NCI-H2196 (cell line): ENCODE measurements around the gene DDX10.
A peak's percentile ranks its signal among the peaks of the same experiment; 100 is the strongest.
"Not testable (repeated sequence)": the region's sequence is repeated elsewhere in the genome, so short reads cannot be mapped to it uniquely, and the experiment has no call there.

Experiments
- DNase-seq: peaks from one replicate; lab custom pipeline; 2025; ENCODE audit not compliant: unreplicated experiment; lab: John Stamatoyannopoulos, UW

The DDX10 gene

DNA sequence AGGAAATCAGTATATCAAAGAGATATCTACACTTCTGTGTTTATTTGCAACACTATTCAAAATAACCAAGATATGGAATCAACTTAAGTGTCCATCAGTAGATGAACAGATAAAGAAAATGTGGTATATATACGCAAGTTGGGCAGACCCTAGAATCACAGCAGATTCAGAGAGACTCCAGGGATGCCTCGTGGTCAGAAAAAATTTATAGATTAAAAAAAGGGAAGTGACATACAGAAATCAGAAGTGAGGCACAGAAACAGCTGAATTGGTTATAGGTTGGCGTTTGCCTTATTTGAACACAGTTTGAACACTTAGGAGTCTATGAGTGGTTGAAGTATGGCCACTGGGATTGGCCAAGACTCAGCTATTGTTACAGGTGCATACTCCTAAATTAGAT, 10.8 kb upstream of the DDX10 start:
- DNase-seq: not testable (repeated sequence)

DNA sequence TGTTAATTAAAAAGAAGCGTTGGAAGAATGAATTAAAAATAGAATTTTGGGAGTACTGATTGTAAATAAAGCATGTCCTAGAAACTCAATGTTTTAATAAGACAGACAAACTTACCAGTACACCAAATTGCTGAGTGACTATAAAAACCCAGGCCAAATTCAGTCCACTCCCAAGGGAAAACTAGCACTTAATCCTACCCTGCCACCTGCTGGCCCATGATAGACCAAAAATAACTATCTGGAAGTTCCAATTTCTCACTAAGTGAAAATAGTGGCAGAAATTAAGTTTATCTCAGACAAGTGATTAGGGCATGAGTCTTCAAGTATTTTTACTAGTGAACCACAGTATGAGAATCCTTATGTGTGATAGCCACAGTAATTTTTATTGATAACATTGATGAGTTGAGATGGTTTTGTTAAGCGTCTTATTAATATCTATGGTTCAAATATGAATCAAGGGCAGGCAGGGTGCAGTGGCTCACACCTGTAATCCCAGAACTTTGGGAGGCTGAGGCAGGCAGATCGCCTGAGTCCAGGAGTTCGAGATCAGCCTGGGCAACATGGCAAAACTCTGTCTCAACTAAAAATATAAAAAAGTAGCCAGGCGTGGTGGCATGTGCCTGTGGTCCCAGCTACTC, 9.8 kb upstream of the DDX10 start:
- DNase-seq: peak; percentile 60

DNA sequence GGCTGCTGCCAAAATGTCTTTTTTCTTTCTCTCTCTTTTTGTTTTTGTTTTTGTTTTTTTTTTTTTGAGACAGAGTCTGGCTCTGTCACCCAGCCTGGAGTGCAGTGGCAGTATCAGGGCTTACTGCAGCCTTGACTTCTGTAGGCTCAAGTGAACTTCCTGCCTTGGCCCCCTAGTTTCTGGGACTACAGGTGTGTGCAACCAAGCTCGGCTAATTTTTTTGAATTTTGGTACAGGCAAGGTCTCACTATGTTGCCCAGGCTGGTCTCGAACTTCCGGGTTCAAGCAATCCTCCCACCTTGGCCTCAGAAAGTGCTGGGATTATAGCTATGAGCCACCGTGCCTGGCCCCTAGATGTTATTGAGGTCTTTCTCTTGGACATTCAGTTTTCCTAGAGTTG, 2.2 kb upstream of the DDX10 start:
- DNase-seq: no peak

DNA sequence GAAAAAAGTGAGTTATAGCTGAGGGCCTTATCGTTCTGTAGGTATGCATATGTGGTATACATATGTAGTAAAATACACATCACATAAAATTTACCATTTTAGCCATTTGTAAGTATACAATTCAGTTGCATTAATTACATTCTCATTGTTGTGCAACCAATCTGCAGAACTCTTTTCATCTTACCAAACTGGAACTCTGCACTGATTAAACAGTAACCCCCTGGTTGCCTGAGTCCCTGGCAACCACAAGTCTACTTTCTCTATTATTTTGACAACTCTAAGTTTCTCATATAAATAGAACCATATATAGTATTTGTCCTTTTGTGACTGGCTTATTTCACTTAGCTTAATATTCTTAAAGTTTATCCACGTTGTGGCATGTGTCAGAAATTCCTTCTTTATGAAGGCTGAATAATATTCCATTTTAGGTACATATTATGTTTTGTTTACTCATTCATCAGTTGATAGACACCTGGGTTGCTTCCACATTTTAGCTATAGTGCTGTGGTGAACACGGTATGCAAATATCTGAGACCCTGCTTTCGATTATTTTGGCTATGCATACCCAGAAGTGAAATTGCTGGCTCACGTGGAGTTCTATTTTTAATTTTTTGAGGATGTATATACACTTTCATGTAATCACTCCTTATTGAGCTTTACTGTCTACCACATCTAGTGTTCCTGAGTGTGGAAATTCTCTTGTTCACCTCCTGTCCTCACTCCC, 1.6 kb upstream of the DDX10 start:
- no peak for DNase-seq

DNA sequence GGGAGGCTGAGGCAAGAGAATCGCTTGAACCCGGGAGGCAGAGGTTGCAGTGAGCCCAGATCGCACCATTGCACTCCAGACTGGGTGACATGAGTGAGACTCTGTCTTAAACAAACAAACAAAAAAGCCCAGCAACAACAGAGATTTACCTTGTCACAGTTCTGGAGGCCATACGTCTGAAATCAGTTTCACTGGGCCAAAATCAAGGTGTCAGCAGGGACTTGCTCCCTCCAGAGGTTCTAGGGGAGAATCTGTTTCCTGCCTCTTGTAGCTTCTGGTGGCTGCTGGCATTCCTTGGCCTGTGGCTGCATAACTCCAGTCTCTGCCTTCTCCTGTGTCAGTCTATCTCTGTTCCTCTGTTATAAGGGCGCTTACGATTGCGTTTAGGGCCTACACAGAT, 1.5 kb downstream of the DDX10 start:
- DNase-seq: no peak

DNA sequence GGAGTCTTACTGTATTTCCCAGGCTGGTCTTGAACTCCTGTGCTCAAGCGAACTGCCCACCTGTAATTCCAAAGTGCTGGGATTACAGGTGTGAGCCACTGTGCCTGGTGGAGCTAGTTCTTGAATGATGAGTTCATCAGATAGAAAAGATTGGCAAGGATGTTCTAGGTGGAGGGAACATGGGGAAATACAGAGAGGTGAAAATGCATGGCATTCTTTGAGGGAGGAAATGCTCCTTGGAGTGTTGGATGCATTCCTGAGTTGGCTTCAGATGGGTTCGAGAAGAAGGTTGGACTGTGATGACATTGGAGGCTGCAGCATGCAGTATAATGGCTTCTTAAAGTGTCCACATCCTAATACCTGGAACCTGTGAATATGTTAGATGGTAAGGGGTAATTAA, 4.4 kb downstream of the DDX10 start:
- no peak for DNase-seq

DNA sequence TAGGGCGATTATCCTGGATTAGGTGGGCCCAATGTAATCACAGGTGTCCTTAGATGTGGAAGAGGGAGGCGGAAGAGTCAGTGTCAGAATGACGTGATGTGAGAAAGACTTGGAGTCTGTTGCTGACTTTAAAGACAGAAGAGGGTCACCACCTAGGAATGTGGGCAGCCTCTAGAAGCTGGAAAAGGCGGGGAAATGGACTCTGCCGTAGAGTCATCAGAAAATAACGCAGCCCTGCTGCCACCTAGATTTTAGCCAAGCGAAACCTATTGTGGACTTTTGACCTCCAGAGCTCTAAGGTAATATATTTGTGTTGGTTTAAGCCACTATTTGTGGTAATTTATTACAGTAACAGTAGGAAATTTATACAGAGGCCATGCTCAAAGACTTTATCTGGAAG, 4.8 kb downstream of the DDX10 start:
- no peak for DNase-seq

DNA sequence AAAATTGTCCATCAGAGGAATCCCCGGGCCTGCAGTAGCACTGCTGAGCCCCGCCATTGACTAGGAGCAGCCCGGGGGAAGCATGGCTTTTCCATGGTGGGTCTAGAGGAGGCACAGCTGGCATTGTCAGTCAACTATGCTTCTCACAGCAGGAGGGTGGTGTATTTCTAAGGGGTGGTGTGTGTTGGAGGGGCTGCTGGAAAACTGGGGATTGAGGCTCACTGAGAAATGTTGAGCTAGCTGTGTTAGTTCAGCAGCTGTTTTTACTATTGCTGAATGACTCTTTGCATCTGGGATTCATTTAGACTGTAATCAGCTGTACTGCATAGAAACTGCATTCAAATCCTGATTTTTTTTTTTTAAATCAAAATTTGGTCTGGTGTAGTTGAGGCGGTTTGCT, 5.6 kb downstream of the DDX10 start:
- no peak for DNase-seq

DNA sequence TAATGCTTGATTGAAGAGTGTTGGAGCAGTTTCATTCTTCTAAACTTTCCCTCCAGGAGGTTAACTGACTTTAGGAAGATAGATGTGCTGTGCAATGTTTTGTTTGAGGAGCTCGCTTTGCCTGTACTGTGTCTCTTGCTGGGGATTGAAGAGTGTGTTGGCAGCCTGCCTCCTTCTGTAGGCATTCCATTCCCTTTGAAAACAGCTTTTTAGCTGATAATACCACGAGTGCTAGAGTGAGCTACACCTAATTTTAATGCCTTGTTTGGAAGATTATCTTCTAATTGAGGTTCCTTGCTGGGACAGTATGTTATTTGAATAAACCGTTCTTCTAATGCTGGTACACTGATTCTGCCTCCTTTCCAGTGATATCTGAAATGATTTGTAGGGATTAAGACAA, 7.2 kb downstream of the DDX10 start:
- DNase-seq: no peak

DNA sequence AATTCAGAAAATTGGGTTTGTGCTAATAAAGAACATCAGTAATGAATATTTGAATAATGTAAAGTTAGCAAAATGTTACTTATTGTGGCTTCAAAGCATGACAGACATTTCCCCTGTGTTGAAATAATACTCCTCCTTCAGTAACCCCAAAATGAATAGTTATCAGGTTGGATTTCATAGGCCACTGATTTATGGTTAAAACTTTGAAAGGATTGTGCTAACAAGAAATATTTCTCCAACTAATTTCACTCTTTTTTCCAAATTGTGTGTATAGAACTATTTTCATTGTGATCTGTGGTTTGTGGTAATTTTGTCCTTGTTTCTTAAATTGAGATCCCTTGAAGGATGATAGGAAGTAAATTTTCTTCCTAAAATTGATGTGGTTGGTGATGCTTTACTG, 7.9 kb downstream of the DDX10 start:
- no peak for DNase-seq

DNA sequence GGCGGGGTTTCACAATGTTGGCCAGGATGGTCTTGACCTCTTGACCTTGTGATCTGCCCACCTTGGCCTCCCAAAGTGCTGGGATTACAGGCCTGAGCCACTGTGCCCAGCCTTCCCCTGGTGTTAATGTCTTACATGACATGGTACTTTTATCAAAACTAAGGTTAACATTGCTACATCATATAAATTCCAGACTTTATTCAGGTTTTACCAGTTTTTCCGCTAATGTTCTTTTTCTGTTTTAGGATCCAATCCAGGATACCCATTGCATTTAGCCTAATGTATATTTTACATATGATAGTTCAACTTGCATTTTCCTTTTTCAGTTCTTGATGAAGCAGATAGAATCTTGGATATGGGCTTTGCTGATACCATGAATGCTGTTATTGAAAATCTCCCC, 14.2 kb downstream of the DDX10 start:
- no peak for DNase-seq

DNA sequence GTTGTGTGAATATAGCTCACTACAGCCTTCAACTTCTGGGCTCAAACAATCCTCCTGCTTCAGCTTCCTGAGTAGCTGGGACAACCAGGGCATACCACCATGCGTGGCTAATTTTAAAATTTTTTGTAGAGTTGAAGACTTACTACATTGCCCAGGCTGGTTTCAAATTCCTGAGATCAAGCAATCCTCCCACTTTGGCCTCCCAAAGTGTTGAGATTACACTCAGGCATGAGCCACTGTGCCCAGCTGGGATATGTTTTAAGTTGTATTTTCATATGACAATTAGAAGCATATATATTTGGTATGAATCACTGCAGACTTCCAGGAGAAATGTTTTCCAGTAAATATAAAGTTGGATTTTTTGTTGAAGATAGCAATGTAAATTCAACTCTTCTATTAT, 15.4 kb downstream of the DDX10 start:
- DNase-seq: no peak

DNA sequence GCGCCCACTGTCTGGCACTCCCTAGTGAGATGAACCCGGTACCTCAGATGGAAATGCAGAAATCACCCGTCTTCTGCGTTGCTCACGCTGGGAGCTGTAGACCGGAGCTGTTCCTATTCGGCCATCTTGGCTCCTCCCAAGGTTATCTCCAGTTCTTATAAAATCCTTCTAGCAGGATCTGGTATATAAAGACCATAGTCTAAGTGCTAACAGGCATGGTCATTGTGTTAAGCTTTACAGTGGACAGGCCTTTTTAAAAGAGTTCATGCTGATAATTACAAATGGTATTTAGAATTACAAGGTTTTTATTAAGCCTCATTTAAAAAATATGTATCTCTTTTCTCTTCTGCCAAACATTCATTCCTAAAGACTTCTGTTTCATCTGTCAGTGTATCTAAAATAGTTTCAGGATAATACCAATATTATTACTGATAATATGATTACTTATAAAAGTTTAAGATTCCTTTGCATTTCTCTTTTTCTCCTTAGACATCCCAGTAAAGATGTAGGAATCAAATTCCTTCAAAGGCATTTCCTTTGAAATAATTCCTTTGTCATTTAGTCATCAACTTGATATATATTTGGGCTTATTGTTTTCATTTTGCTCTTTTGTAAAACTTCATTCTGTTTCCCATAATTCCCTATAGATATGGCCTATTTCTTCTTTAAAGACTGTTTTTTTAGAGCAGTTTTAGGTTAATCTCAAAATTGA, 20.7 kb downstream of the DDX10 start:
- no peak for DNase-seq

DNA sequence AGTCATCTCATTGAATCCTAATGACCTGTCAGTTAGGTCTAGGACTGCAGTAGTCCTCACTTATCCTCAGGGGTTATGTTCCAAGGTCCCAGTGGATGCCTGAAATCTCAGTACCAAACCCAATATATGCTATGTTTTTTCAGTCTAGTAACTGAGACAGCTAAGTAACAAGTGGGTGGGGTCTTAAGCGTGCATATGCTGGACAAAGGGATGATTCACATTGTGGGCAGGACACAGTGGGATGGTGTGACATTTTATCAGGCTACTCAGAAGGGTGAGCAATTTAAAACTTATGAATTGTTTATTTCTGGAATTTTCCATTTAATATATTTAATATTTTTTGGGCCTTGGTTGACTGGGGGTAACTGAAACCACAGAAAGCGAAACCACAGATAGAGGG, 29.0 kb downstream of the DDX10 start:
- no peak for DNase-seq

DNA sequence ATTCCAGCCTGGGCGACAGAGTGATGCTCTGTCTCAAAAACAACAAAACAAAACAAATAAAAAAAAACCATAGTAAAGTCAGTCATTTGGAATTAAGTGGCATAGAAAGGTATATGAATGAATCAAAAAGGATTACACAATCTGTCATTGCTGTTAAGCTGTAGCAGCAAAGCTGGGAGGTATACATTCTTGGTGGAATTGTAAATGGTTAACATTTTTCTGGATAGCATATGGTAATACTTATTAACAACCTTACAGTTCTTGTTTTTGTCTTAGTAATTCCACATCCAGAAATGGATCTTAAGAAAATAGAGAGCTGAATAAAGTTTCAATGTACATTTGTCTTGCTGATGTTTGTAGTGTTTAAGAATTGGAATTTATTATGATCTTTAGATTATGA, 30.0 kb downstream of the DDX10 start:
- DNase-seq: no peak

DNA sequence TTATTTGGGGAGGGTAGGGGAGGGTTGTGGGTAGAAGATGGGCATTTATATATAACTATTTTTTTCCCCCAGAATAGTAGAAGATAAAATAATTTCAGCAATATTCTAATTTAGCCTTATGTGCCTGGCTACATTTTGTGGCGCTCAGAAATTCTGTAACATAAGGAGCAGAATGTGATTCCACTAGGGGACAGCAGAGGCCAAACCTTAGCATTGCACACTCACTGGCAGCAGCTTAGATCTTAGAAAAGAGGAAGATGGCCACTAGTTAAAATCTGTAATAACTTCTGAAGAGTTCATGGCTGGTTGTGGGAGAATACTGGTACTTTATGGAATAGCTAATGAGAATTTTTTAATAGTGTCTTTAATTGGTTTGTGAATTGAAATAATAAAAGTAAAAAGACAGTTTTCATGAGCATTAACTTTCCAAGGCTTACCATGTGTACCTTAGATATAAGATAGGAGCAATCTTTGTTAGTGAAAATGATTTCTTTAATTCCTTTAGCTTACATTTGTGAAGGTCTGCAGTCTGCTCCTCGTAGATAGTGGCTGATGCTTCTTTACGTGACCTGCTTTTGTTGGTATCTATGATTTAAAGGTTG, 33.1 kb downstream of the DDX10 start:
- DNase-seq: peak; percentile 49

DNA sequence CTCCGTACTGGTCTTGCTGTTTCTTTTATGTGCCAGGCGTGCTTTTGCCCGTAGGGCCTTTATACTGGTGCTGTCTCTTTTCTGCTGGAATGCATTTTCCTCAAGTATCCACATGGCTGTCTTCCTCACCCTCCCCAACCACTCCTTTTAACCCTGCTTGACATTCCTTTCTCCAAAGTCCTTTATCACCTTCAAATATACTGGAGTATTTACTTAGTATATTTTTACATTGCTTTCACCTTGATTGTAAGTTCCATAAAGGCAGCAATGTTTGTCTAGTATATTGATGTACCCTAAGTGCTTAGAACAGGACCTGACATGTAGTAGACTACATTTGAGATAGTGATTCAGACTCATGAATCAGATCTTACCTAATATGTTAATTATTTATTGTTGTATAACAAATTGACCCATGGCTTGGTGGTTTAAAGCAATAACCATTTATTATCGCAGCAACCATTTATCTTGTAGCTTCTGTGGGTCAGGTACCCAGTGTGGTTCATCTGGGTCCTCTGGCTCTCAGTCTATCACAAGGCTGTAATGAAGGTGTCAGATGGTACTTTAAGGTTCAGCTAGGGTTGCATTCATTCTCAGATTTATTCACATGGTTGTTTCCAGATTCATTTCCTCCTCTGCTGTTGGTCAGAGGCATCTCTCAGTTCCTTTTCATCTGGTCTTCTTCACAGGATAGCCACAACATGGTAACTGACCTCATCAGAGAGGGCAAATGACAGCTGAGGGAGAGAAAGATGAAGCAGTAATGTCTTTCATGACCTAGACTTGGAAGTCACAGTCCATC, 34.2 kb downstream of the DDX10 start:
- no peak for DNase-seq

DNA sequence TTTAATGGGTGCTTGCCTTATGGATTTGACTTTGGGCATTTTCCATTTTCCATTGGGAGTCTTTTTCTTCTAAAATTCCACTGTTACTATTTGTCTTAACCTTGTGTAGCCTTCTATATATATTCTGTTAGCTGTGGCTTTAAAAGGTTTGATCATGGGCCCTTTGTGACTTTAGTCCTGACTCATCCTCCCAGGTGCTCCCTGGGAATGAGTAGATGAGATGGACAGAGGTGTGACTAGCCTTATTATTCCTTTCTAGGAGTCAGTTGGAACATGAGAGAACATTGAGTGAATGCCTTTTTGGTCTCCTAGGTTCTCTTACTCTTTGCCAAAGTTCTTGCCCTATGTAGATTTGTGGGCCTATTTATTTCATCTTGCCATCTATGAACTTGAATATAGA, 39.0 kb downstream of the DDX10 start:
- DNase-seq: no peak

DNA sequence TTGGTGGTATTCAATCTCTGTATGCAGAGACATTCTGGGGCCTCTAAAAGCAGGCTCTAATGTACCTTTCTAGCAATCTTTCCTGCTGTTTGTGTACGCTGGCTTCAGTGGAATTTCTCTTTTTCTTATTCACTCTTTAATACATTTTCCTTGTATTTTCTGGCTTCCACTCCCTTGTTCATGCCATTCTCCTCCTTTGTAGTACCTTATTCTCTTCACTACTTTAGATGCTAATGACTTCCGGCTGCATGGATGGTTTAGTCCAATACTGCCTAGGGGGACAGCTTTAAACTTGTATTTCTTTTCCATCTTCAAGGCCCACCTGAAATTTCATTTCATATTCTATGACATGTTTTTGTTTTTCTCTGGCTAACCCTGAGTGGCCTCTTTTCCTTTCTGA, 40.2 kb downstream of the DDX10 start:
- DNase-seq: no peak

DNA sequence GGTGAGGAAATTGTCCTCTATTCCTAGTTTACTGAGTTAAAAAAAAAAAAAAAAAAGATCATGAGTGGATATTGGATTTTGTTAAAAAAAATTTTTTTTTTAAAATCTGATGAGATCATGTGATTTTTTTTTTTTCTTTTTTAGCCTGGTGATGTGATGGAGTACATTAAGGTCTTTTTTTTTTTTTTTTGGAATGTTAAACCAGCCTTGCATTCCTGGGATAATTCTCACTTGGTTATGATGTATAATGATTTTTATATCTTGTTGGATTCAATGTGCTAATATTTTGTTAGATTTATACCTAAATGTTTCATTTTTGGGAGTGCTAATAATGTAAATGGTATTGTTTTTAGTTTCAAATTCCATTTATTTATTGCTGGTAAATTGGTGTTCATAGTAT, 43.3 kb downstream of the DDX10 start:
- no peak for DNase-seq

DNA sequence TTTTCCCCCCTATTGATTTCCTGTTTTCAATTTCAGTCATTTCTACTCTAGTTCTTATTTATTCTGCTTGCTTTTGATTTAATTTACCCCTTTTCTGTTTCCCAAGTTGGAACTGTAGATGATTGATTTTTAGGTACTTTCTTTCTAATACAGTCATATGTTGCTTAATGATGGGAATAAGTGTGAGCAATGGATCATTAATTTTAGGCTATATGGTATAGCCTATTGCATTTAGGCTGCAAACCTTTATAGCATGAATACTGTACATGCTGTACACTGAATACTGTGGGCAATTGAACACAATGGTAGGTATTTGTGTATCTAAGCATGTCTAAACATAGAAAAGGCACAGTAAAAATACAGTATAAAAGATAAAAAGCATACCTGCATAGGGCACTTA, 44.9 kb downstream of the DDX10 start:
- no peak for DNase-seq
